HL-60/S4 treated with retinoic acid at 250 ng/mL for 4 days and 3 days (cell line): Measurements from ENCODE around the gene DAZAP1.

ENCODE experiments used
- in situ Hi-C: fragments of 300-500 bp; cut with MboI; formaldehyde crosslinking; loops from 2 replicates; pipeline ENCODE4 v1.7.0; 2022; ENCODE audit warnings: low sequenced_read_pairs

DAZAP1 gene

DNA sequence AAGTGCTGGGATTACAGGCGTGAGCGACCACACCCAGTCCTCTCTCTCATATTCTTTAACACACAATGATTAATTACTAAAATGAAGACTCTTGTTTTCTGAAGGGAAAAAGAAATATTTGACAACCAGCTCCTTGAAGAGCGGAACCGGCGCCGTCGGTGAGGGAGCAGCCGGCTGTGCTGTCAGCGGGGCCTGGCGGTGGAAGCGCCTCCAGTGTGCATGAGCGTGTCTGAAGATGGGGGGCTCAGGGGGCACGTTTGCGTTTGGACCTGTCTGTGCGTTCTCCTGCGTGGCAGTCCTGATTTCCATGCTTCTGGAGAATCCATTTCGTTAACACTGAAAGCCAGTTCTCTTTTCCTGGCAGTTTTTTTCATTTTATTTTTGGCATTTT is 31.0 kb upstream of the DAZAP1 start:
- in situ Hi-C loops: loop anchor here (10.0 kb wide), 1 partner anchor 102 kb away; the partner anchor contains the start of gene FAM174C

DNA sequence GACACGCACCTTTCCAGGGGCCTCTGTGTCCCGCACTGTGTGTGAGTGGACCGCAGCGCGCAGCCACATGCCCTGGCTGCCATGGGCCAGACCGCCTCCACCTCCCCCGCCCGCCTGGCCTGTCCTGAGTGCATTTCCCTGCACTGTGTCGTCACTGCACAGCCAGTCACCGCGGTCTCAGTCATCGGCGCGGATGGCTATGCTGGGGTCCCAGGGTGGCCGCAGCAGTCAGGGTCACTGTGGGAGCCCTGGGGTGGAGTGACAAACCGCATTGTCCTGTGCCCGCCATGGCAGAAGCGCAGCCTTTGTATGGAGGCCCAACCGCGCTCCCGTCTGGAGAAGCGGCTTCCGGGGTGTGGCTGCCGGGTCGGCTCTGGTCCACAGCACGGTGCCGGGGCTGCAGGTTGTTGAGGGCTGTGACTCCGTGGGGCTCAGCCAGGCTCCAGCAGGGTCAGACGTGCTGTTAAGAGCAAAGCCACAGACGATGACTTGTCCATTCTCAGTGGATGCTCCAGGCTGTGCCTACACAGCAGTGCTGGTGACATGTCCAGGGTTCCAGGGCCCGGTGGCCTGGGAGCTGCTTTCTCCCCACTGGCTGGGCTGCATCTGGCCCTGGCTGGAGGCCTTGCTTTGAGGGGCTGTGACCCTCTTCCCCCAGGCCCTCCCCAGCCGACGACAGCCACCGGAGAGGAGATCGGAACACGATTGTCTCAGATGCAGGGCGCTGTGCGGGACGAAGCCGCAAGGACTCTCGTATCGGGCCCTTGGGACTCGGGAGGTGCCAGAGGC is 30.0 kb upstream of the DAZAP1 start:
- in situ Hi-C loops: loop anchor here (10.0 kb wide), 1 partner anchor 103 kb away; the partner anchor contains the start of gene FAM174C

DNA sequence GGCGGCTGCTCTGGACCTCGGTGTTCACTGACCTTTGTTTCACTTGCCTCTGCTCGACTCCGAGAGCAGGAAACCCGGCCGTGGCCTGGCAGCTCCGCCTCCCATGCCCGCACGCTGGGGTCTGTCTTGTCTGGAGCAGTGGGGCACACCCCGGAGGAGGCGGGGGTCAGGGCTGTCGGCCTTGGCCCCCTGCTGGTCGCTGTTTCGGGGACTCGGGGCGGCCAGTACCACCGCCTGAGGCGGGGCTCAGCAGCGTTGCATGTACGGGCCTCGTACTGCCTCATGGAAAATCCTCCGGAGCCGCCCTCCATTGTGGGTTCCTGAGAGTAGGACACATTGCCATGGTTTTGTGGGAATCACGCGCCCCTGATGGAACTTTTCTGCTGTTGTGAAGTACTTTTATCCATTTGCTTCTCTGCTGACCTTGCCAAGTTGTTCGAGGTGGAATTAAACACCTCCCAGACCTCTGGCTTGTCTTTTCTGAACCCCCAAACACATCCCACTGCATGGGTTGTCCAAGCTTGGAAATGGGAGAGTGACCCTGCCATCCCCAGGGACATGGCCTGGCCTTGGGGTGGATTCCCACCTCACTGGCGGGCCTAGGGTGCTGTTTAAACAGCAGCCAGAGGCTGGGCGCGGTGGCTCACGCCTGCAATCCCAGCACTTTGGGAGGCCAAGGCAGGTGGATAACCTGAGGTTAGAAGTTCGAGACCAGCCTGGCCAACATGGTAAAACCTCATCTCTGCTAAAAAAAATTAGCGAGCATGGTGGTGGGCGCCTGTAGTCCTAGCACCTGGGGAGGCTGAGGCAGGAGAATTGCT is 29.2 kb upstream of the DAZAP1 start:
- in situ Hi-C loops: loop anchor here (10.0 kb wide), 1 partner anchor 103 kb away; the partner anchor contains the start of gene FAM174C

DNA sequence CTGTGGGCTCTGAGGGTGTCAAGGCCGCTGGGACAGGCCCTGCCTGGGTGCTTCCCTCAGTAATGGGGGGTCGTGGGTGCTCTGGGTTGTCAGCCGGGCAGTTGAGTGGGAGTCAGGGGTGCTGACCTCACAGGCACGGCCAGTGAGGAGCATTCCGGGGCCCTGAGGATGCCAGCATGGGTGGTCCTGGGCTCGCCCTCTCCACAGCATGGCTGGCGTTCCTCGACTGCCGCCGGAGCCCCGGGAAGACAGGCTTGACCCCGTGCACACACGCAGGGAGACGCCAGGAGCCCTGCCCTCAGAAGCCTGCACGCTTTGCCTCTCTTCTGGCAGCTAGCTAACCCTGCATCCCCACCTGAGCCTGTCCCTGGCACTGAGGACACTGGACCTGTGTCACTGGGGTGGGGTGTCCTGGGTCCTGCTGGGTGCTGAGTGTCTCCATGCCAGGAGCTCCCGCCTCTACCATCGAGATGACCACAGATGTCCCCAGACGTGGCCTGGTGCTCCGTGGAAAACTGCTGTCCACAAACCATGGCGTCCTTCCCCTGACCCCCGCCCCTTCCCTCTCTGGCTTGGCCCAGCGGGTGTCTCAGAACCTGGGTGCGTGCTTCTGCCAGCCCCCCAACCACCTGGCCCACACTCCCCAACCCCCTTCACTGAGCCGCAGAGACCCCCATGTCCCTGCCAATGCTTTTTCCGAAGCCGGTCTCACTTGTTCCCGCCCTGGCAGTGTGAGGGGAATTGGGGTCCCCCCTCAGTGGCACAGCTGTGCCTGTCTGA is 28.1 kb upstream of the DAZAP1 start:
- in situ Hi-C loops: loop anchor here (10.0 kb wide), 1 partner anchor 105 kb away; the partner anchor contains the start of gene FAM174C

DNA sequence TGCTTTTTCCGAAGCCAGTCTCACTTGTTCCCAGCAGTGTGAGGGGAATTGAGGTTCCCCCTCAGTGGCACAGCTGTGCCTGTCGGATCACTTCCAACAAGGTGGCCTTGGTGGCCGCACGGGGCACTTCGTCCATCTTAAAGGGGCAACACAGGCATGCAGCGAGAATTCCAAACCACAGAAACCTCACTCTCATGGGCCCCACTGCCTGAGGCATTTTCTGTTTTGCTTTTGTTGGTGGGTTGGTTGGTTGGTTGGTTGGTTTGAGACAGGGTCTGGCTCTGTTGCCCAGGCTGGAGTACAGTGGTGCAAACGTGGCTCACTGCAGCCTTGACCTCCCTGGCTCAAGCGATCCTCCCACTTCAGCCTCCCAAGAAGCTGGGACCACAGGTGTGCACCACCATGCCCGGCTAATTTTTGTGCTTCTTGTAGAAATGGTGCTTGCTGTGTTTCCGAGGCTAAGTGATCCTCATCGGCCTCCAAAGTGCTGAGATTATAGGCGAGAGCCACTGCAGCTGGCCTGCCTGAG is 27.4 kb upstream of the DAZAP1 start:
- in situ Hi-C loops: loop anchor here (10.0 kb wide), 1 partner anchor 105 kb away; the partner anchor contains the start of gene FAM174C

DNA sequence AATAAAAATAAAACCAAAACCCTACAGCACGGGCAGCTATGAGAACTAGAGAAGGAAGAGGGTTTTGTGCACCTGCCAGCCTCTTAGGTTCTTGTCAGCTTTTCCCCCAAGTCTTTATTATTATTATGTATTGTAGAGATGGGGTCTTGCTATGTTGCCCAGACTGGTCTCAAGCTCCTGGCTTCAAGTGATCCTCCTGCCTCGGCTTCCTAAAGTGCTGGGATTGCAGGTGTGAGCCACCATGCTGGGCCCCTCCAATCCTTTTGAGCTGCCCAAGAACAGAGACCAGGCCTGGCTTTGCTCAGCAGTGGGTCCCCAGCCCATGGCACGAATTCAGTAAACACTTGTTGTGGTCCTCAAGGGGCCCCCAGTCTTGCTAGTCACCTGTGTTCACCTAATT is 25.1 kb upstream of the DAZAP1 start:
- in situ Hi-C loops: no loop called here

DNA sequence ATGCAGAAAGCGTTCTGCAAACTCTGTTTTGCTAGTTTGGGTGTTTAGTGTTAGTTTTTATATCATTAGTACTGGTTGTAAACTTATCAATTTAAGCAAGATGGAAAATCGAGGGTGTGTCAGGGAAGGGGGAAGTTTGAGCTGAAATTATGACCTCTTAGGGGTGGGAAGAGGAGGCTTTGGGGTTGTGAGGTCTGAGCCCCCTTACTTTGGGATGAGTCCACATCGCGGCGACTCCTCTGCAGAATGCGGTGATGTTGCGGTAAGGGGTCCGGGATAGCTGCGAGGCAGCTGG is 24.4 kb upstream of the DAZAP1 start:
- in situ Hi-C loops: no loop called here

DNA sequence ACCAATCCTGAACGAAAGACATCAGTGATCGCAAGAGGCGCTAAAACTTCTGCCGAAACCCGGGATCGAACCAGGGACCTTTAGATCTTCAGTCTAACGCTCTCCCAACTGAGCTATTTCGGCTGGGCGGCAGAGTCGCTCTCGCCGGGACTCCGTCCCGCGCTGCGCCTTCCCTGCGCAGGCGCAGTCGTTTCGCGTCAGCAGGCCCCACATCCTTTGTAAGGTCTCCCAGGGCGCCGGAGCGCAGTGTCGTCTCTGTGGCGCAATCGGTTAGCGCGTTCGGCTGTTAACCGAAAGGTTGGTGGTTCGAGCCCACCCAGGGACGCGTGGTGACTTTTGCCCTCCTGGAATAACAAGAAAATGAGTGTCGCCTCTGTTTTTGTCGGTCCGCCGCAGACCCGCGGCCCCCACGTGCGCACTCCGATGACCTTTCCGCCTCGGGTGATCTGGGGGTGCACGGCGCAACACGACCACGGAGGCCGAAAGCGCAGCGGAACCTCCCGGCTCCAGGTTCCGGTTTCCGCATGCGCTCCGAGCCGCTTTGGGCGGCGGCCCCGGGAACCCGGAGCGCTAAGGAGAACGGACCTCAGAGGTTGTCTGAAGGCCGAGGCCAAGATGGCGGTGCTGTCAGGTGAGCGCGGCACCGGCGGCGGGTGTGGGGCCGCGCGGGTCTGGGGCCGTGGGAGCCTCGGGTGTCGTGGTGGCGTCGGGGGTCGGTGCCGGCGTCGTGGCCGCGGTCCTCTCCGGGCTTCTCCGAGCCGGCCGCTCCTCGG is 23.9 kb upstream of the DAZAP1 start, which contains the start of gene NDUFS7:
NDUFS7 (plus strand) TSS at position 596 of the 773 bp plus-strand sequence; CDS start at position 616, 20 bp downstream.
- in situ Hi-C loops: no loop called here

DNA sequence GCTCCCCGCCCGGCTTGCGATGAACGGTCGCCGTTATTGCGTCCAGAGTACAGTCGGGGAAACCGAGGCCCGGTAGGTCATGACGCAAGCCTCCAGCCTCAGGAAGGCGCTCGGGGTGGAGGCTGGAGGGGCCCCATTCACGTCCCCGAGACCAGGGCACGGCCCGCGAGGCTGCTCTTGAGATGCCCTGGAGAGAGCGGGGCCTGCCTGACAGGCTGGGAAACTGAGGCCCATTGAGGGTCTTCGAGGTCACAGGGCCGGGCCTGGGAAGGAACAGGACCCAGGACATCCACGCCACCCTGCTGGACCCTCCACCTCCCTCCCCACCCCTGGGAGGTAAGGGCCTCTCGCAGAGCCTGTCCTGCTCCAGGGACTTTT is 23.3 kb upstream of the DAZAP1 start:
- in situ Hi-C loops: no loop called here

DNA sequence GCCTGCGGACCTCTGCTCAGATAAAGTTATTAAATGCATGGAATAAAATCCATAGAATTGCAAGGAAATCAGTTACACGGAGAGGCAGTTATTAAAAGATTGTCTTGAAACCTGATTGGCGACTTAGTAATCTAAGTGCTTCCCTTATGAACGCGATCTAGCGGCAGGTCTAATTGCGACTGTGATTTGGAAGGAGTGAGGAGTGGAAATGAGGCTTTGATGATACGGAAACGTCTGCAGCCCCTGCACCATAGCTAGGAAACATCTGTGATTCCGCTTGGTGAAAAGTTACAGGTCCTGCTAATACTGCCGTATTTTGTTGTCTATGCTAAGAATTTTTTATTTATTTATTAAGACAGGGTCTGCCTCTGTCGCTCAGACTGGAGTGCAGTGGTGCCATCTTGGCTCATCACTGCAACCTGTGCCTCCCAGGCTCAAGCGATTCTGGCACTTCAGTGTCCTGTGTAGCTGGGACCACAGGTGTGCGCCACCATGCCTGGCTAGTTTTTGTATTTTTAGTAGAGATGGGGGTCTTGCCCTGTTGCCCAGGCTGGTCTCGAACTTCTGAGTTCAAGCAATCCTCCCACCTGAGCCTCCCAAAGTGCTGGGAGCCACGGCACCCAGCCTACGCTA is 22.8 kb upstream of the DAZAP1 start:
- in situ Hi-C loops: no loop called here

DNA sequence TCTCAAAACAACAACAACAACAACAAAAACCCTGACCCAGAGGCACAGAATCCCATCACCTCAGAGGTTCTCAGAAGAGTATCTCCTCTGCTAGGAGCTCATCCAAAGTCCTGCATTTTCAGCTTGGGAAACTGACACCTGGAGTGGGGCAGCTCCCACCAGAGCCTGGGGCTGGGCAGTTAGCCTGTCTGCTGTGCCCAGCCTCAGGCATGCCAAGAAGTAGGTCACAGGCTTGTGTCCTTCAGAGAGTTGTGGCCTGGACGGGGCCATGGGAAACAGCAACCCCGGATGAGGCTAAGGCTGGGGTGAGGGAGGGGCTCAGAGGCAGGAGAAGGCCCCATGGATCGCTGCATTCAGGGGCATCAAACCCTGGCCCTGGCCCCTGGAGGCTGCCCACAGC is 21.6 kb upstream of the DAZAP1 start:
- in situ Hi-C loops: no loop called here

DNA sequence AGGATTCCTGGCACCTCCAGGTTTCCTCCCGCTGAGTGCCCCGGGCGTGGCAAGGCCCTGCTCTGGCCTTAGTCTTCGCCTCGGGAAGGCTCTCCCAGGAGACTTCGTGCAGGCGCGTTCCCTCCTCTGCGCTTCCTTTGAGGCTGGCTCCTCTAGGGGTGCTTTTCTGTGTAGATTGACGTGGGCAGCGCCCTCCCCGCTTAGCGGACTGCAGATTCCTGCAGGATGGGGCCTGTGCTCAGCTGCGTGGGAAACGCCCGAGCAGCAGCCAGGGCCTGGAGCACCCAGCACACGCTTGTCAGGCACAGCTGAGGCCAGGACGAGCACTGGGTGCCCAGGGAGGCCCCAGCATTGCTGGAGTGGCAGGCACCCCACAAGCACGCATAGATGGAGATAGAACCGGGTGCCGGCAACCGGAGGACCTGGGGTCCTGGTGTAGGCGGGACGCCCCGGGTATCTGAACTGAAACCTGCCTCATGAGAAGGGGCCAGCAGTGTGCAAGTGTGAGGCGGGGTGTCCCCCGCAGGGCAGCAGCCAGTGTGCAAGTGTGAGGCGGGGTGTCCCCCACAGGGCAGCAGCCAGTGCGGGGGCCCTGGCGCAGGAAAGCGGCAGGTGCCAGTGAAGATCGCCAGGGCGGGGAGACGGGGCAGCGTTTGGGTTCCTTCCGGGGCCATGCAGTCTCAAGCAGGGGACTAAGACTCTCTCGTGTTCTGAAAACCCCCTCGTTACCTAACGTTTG is 20.3 kb upstream of the DAZAP1 start:
- in situ Hi-C loops: no loop called here

DNA sequence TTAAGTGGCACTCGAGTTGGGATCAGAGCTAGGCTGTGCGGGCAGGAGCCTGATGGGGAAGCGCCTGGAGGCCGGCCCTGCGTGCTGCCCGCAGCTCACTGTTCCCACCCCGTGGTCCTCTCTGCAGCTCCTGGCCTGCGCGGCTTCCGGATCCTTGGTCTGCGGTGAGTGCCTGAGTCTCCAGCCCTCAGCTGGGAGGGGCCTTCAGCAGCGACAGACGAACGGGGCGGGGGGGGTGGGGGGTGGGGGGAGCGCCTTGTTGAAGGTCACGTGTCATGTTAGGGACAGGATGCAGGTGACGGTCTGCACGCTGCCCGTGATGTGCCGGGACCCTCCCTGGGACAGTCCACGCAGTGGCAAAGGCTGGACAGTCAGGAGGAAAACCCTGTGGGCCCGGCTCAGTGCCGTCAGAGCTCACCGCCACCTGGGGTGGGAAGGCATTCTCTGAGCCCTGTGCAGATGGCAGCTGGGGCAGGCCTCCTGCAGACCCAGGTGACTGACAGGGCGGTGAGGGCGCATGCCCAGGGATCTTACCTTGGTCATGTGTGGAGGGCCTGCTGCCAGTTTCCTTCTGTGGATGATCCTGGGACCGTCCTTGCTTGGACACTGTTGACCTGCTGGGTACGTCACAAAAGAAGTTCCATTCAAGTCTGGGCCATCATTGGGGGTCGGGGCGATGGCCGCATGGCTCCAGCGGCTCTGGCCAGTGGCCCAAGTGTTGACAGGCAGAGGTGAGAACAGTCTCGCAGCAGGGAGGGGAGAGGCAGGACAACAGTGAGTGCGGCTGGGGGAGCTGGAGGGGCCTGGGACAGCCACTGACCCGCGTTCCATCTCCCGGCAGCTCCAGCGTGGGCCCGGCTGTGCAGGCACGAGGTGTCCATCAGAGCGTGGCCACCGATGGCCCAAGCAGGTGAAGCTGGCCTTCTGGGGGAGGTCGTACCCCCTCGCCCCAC is 19.4 kb upstream of the DAZAP1 start:
- in situ Hi-C loops: no loop called here

DNA sequence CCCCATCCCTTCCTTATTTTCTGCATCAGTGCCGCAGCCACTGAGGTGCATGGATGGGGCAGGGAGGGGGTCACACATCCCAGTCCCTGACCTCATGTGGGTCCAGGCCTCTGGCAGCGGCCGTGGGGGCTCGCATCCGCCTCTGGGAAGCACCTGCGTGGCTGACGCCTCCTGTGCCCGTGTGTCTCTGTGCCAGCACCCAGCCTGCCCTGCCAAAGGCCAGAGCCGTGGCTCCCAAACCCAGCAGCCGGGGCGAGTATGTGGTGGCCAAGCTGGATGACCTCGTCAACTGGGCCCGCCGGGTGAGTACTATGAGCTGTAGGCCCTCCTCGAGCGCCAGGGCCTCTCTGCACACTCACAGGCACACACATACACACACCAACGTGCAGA is 18.8 kb upstream of the DAZAP1 start:
- in situ Hi-C loops: no loop called here

DNA sequence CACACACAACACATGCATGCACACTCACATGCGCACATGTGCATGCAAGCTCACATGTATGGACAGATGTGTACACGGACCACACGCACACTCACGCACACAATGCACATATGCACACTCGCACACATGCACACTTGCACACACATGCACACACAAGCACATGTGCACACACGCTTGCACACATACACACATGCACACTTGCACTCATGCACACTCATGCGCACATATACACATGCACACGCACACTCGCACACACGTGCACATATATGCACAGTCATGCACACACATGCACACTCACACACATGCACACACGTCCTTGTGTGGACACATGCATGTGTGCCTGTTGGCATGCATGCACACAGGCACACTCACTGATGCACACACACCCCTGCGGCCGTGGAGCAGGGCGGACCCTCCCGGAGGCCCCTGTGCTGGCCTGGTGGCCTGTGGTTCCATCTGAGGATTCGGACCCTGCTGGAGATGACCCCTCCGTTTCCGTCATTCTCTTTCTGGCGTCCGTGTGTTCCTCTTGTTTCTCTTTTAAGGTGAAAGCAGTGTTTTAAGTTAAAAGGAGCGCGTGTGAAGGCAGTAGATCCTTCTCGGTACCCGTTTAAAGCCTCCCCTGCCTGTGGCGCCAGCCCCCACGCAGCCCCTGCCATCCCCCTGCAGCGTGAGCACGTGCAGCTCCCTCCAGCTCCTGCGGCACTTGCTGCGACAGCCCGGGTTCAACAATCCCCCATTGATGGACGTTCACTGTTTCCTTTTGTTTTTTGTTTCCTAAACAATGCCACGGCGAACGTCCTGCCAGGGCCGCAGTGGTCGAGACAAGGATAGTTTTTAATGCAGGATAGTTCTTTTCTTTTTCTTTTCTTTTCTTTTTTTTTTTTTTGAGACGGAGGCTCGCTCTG is 18.1 kb upstream of the DAZAP1 start:
- in situ Hi-C loops: no loop called here

DNA sequence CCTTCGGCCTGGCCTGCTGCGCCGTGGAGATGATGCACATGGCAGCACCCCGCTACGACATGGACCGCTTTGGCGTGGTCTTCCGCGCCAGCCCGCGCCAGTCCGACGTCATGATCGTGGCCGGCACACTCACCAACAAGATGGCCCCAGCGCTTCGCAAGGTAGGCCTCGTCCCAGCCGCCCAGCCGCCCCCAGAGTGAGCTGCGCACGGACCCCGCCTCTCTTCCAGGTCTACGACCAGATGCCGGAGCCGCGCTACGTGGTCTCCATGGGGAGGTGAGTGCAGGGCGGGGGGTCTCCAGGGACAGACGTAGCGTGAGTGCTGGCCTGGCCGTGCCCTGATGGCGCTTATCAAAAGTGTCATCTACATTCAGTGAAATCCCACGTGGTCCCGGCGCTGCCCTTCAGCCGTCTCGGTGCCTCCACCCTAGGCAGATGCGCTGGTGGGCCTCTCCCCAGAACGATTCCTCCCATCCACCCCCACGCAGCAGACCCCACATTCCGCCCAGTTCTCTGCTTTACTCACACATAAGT is 16.4 kb upstream of the DAZAP1 start:
- in situ Hi-C loops: no loop called here

DNA sequence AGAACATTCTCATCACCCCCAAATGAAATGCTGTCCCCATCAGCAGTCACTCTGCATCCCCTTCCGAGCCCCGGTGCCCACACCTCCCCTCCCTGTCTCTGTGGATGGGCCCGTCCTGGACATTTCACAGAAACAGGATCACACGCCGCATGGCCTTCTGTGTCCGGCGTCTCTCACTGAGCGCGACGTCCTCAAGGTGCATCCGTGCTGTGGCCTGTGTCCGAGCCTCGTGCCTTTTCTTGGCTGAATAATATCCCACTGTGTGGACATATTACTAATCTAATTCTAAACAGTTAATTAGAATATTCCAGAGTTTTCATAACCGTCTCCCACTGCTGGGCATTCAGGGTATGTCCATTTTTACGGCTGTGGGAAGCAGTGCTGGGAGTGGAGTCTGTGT is 15.0 kb upstream of the DAZAP1 start:
- in situ Hi-C loops: no loop called here
